KBM-7 (cell line): ENCODE data around the gene TMEM26.

Experiments used
- DNase-seq: peaks from one replicate; pipeline ENCODE4 v3.0.0-alpha.2; 2015
- in situ Hi-C: fragments of 300-500 bp; cut with MboI; formaldehyde crosslinking; loops from 2 replicates; pipeline ENCODE4 v1.14.3; 2020; ENCODE audit warnings: low sequenced_read_pairs, low pct_unique_long_range_greater_than_20kb, mixed read lengths

The TMEM26 gene

DNA sequence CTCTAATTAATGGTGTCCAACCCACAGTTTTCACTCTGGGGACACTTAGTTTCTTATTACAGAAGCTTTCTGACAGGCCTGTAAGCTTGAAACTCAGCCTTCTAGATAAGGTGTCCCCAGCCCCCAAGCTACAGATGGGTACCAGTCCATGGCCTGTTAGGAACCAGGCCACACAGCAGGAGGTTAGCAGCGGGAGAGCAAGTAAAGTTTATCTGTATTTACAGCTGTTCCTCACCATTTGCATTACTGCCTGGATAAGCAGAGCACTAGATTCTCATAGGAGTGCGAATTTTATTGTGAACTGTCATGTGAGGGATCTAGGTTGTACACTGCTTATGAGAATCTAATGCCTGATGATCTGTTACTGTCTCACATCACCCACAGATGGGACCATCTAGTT is 93.7 kb downstream of the TMEM26 start:
- in situ Hi-C loops: no loop called here
- DNase-seq: no peak

DNA sequence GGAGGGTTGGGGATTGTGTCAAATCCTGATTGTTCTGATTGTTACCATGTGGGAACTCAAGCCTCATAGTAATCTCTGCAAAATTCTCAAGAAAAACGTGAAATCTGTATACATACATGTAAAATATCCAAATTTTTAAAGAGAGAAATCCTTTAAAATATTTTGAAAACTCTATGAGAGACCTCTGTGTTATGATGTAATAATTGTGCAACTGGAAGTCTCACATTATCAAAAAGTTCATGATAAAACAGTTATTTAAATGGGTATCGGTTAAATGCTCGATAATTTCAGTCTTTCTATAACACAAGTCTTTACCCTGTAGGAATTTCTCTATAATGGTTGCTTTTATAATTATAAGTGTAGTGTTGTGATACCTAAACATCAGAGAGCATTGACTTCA is 95.5 kb downstream of the TMEM26 start:
- in situ Hi-C loops: no loop called here

More for the DNA sequence above, 95.5 kb downstream of the TMEM26 start:
- no peak for DNase-seq
